ENCODE data around the gene RNASEL.

Gene RNASEL

DNA sequence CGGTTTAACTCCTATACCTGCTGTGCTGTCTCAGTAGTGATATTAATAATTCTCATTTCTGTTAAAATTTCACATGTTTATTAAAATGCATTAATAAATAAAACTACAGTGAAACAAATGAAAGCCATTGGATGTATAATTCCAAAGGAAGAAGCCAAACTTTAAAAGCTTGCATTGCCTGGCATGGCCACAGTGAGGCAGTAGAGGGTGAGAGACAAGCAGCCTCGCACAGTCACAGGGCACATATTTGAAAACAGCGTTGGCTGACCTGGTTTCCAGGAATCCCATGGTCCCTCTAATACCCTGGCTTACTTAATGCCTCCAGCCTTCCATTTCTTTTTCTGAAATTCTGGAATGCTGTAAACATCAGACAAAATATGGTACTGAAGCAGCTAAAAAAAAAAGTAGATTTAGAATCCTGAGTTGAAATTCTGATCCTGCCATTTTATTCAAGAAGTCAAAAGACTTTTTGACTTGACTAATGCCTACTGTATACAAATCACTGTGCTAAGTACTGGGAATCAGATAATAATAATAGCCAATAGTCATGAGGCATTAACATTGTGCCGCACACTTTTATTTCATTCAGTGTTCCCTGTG is 6.7 kb upstream of the RNASEL start:
- peak; percentile 94 for TF ChIP-seq CTCF (IDR thresholded peaks at IDR 0.05; ENCODE audit: extremely low read depth, insufficient read depth, missing control alignments)
- in situ Hi-C loops (cut with MboI; ENCODE audit: low pct_unique_long_range_greater_than_20kb, low sequenced_read_pairs, unreplicated experiment): loop anchor here (5.0 kb wide), 1 partner anchor 192 kb away; the partner anchor contains the start of gene NPL
- DNase-seq (ENCODE audit: low spot score): peak; percentile 60

DNA sequence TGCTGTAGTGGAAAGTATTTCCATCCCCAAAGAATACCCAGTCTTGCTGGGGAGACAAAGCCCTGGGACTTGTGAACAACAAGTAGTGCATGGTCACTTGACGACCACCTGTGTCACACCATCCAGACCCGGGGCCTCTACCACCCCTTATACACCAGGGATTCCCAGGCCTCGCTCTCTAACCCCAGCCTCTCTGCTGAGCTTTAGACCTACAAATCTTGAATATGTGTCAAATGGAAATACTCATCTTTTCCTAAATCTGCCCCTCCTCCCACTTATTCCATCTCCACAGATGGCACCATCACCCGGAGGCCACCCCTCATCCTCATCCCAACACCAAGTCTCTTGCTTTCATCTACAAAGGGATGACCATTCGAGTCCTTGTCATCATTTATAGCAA is 875 bp upstream of the RNASEL start:
- in situ Hi-C loops (cut with MboI; ENCODE audit: low pct_unique_long_range_greater_than_20kb, low sequenced_read_pairs, unreplicated experiment): loop anchor here (10.0 kb wide), 1 partner anchor 145 kb away; no protein-coding TSS in a partner anchor
- no peak for DNase-seq (ENCODE audit: low spot score)
- no peak for TF ChIP-seq CTCF (IDR thresholded peaks at IDR 0.05; ENCODE audit: extremely low read depth, insufficient read depth, missing control alignments)

DNA sequence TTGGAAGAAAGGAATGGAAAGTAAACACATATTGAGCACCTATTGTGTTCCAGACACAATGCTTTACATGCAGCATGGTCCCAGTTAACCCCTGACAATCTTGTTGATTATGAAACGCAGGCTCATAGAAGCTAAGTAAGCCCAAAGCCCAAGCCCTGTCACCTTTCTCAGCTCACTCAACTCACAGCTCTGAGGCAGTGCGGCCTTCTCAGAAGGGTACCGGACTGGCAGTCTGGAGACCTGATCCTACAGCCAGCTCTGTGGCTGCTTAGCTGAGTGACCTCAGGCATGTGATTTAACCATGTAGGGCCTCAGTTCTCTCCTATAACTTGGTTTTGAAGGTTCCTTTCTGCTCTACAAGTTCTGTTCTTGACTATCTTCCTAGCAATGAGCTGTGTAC is 464 bp upstream of the RNASEL start:
- in situ Hi-C loops (cut with MboI; ENCODE audit: low pct_unique_long_range_greater_than_20kb, low sequenced_read_pairs, unreplicated experiment): loop anchor here (10.0 kb wide), 1 partner anchor 145 kb away; no protein-coding TSS in a partner anchor
- DNase-seq (ENCODE audit: low spot score): no peak
- no peak for TF ChIP-seq CTCF (IDR thresholded peaks at IDR 0.05; ENCODE audit: extremely low read depth, insufficient read depth, missing control alignments)

DNA sequence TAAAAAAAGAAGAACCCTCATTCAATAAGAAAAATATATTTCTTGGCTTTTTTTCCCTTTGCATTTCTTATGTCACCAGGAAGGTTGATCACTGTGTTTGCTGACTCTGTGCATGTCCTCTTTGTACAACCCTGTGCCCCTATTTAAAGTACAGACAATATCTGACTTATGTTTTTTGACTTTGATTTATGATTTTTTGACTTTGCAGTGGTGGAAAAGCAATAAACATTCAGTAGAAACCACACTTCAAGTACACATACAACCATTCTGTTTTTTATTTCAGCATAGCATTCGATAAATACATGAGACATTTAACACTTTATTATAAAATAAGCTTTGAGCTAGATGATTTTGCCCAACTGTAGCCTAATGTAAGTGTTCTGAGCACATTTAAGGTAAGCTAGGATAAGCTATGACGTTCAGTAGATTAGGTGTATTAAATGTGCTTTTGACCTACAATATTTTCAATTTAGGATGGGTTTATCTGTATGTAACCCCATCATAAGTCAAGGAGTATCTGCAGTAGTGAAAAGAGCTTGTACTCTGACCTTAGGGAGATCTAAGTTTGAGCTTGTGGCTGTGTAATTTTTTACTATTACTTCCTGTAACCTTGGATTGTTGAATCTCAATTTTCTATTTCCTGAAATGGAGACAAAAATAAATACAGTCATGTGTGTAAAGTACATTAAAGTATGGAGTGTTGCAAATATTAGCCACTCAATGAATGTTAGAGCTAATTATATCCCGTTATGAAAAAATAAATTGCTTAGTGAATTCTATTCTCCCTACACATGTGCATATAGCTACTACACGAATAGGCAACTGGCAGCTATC is 1.2 kb downstream of the RNASEL start:
- DNase-seq (ENCODE audit: low spot score): no peak
- in situ Hi-C loops (cut with MboI; ENCODE audit: low pct_unique_long_range_greater_than_20kb, low sequenced_read_pairs, unreplicated experiment): loop anchor here (10.0 kb wide), 1 partner anchor 143 kb away; no protein-coding TSS in a partner anchor
- TF ChIP-seq CTCF (IDR thresholded peaks at IDR 0.05; ENCODE audit: extremely low read depth, insufficient read depth, missing control alignments): no peak

DNA sequence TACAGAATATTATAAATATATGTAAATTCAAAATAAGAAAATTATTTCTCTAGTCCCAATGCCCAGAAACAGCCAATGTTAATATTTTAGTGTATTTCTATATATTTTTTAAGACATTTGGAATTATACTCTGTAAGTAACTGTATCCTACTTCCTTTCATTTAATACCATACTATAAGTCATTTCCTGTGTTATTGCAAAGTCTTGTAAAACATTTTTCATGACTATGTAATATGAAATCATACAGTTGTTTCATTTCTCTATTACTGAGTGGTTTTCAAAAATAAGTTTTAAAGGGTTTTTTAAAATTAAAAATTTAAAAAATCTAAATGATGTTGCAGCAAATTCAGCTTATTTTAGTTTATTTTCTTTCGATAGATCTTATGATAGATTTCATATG is 2.0 kb downstream of the RNASEL start:
- no peak for DNase-seq (ENCODE audit: low spot score)
- in situ Hi-C loops (cut with MboI; ENCODE audit: low pct_unique_long_range_greater_than_20kb, low sequenced_read_pairs, unreplicated experiment): loop anchor here (10.0 kb wide), 1 partner anchor 142 kb away; no protein-coding TSS in a partner anchor
- TF ChIP-seq CTCF (IDR thresholded peaks at IDR 0.05; ENCODE audit: extremely low read depth, insufficient read depth, missing control alignments): no peak

GRCh38 chr1:182586380-182586779 is 2.7 kb downstream of the RNASEL start:
- no peak for TF ChIP-seq CTCF (IDR thresholded peaks at IDR 0.05; ENCODE audit: extremely low read depth, insufficient read depth, missing control alignments)
- in situ Hi-C loops (cut with MboI; ENCODE audit: low pct_unique_long_range_greater_than_20kb, low sequenced_read_pairs, unreplicated experiment): loop anchor here (10.0 kb wide), 1 partner anchor 142 kb away; no protein-coding TSS in a partner anchor
- DNase-seq (ENCODE audit: low spot score): no peak
